ENCODE results near the gene GALT. TPM values are rescaled to one million over a fixed set of nuclear protein-coding genes. Genes with fewer than 3 reads are reported as not detected.
A peak's percentile ranks its signal among the peaks of the same experiment; 100 is the strongest.

Gene GALT
- total RNA-seq, 1 donor from 2014 or later: 11.3 TPM

DNA sequence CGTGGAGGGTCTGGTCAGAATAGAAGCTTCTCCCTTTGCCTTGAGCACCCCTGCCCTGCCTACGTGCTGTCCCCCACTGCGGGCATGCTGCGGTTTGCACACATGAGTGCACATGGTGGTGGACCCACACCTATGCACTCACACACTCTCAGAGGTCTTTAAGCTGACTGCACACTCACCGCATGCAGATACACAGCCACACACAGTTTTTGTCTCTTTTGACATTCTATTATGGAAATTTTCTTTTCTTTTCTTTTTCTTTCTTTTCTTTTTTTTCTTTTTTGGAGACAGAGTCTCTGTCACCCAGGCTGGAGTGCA is 17.0 kb upstream of the GALT start:
- Histone ChIP-seq H3K36me3 (ENCODE audit: control insufficient read depth, insufficient read depth, low read length) (no peaks in the 10 kb centered on the region), H3K27me3 (ENCODE audit: control insufficient read depth, insufficient read depth, low read length) (peaks cover 46% of the 10 kb centered on the region), H3K4me3 (ENCODE audit: low read depth, low read length) (no peak overlapping the region)
- TF ChIP-seq, protein P1, sequence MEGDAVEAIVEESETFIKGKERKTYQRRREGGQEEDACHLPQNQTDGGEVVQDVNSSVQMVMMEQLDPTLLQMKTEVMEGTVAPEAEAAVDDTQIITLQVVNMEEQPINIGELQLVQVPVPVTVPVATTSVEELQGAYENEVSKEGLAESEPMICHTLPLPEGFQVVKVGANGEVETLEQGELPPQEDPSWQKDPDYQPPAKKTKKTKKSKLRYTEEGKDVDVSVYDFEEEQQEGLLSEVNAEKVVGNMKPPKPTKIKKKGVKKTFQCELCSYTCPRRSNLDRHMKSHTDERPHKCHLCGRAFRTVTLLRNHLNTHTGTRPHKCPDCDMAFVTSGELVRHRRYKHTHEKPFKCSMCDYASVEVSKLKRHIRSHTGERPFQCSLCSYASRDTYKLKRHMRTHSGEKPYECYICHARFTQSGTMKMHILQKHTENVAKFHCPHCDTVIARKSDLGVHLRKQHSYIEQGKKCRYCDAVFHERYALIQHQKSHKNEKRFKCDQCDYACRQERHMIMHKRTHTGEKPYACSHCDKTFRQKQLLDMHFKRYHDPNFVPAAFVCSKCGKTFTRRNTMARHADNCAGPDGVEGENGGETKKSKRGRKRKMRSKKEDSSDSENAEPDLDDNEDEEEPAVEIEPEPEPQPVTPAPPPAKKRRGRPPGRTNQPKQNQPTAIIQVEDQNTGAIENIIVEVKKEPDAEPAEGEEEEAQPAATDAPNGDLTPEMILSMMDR (IDR thresholded peaks at IDR 0.05; ENCODE audit: insufficient read depth, low read length, severe bottlenecking): no peak
- DNase-seq (ENCODE audit: low read depth) (no peak), FAIRE-seq (no peak)

DNA sequence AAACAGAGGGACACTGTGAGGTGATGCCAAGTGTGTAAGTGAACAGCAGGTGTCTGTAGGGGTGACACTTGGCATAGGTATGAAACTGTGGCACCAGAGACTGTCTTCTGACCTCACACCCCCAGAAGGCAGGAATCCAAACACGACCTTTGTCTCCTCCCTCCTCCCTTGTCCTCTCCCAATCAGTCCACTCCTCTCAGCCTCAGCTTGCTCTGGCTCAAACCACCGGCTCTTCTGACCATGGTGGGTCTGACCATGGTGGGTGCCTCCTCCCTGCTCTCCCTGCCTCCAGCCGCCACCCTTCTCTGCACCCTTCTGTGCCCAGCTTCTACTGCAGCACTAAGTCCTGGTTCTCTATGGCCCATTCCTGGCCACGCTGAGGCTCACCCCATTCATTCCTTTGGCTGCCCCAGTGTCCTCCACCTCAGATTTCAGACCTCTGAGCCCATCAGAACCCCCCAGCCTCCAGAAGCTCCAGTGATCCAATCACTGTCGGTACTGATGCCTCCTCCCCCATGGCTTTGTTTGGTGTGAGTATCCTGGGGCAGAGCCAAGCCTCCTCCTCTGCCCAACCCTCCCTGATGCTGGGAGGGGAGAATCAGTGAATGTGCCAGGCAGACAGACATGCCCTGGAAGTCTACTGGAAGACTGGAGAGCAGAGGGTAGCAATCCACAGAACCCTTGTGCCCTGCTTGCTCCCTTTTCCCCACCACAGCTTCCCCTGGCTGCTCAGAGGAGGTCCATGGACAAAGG is 15.9 kb upstream of the GALT start:
- TF ChIP-seq, protein P1 (IDR thresholded peaks at IDR 0.05; ENCODE audit: insufficient read depth, low read length, severe bottlenecking): no peak
- DNase-seq (ENCODE audit: low read depth): peak; percentile 37
- peaks cover 3% of the 10 kb centered on the region for H3K36me3 ChIP-seq (ENCODE audit: control insufficient read depth, insufficient read depth, low read length)
- FAIRE-seq: peak; percentile 66
- H3K27me3 ChIP-seq (ENCODE audit: control insufficient read depth, insufficient read depth, low read length): peaks cover 35% of the 10 kb centered on the region
- H3K4me3 ChIP-seq (ENCODE audit: low read depth, low read length): no peak overlapping the region

DNA sequence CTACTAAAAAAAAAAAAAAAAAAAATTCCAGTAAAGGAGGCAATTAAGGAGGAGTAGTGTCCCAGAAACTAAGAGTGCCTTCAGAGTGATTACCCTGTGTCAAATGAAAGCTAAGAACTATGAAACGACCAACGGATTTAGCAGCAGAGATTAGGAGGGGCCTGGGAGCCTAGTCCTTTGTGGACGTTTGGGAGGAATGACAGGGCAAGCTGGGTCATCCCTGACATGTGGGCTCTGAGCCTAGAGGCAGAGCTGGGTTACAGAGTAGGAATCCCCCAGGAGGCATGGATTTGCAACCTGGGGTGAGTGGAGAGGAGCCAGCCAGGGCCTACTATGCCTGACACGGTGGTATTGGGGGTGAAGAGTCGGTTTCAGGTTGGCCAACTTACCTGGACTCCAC is 13.3 kb upstream of the GALT start:
- H3K27me3 ChIP-seq (ENCODE audit: control insufficient read depth, insufficient read depth, low read length): peaks cover 14% of the 10 kb centered on the region
- H3K36me3 ChIP-seq (ENCODE audit: control insufficient read depth, insufficient read depth, low read length): peaks cover 4% of the 10 kb centered on the region
- H3K4me3 ChIP-seq (ENCODE audit: low read depth, low read length): no peak overlapping the region
- TF ChIP-seq, protein P1 (IDR thresholded peaks at IDR 0.05; ENCODE audit: insufficient read depth, low read length, severe bottlenecking): no peak
- FAIRE-seq (no peak), DNase-seq (ENCODE audit: low read depth) (no peak)

DNA sequence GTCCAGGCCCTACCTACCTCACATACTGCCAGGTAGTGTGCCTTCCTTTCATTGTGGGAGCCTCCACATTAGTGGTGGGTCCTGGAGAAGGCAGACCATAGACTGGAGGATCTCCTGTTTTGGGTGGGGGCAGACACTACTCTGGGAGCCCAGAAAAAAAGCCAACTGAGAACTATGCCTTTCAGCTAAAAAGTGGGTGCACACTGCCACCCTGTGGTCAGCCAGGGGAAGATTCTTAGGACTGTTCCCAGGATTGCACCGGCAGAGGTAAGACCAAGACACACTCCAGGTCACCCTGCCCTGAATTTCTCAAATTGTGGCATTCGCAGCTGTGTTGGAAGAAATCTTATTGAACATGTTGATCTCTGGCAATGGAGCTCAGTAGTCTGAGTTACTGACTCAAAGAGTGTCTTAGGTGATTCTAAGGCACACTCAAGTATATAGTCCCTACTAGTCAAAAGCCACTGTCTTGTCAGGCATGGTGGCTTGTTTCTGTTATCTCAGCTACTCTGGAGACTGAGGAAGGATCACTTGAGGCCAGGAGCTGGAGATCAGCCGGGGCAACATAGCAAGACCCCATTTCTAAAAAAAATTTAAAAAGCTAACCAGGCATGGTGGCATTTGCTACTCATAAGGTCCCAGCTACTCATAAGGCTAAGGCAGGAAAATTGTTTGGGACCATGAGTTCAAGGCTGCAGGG is 12.5 kb upstream of the GALT start:
- FAIRE-seq: peak; percentile 89

DNA sequence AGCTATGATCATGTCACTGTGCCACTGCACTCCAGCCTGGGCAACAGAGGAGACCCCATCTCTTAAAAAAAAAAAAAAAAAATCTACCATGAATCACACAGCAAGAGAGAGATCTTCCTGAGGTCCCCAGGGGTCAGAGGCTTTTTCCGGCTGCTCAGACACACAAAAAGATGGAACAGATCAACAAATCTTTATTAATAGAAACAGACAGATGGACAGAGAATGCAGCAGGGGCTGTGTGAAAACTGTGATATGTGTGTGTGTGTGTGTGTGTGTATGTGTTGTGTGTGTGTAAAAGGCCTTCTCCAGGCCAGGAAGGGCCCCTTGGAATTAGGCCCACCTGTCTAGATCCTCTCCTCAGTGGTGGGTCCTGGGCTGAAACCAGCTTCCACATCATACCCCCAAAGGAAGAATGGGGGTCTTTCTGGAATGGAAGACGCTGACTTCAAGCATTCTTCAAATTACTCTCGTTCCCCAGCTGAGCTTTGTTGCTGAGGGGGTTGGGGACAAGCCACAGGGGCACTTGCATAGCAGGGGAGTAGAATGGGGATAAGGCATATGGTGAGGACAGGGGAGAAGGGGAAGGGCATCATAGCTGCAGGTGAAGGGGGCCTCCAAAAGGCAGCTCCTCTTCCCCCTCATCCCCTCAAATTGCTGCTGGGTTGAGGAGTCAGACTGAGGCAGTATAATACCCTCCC is 11.8 kb upstream of the GALT start:
- TF ChIP-seq, protein P1 (IDR thresholded peaks at IDR 0.05; ENCODE audit: insufficient read depth, low read length, severe bottlenecking): no peak
- FAIRE-seq (no peak), DNase-seq (ENCODE audit: low read depth) (no peak)
- H3K36me3 ChIP-seq (ENCODE audit: control insufficient read depth, insufficient read depth, low read length): peaks cover 4% of the 10 kb centered on the region
- H3K27me3 ChIP-seq (ENCODE audit: control insufficient read depth, insufficient read depth, low read length): peaks cover 3% of the 10 kb centered on the region
- H3K4me3 ChIP-seq (ENCODE audit: low read depth, low read length): no peak overlapping the region

More for the DNA sequence above, 12.5 kb upstream of the GALT start:
- TF ChIP-seq, protein P1 (IDR thresholded peaks at IDR 0.05; ENCODE audit: insufficient read depth, low read length, severe bottlenecking): peak; percentile 82
- Histone ChIP-seq H3K36me3 (ENCODE audit: control insufficient read depth, insufficient read depth, low read length) (peaks cover 4% of the 10 kb centered on the region), H3K27me3 (ENCODE audit: control insufficient read depth, insufficient read depth, low read length) (peaks cover 8% of the 10 kb centered on the region), H3K4me3 (ENCODE audit: low read depth, low read length) (no peak overlapping the region)
- peak; percentile 59 for DNase-seq (ENCODE audit: low read depth)
